Endothelial cell of umbilical vein (primary cell): ENCODE results near the gene DOCK4. TPM values are rescaled to one million over a fixed set of nuclear protein-coding genes. Genes with fewer than 3 reads are reported as not detected.

Experiments
- BruUV-seq: library from RNA; stranded (reverse); fragments of 400-500 nt; replicated peaks from 2 replicates; lab custom pipeline; 2021; lab: Mats Ljungman, UMichigan
- CTCF ChIA-PET: fragments of 300-600, 350-600 bp; sonication (Branson Sonifier 250); formaldehyde crosslinking; loops from one replicate; lab custom pipeline; 2021; ENCODE audit warnings: antibody characterized with exemption, inconsistent platforms; lab: Charles Lee
- POLR2A ChIA-PET: fragments of 300-600, 350-600 bp; sonication (Branson Sonifier 250); formaldehyde crosslinking; loops from one replicate; lab custom pipeline; 2021; ENCODE audit warnings: antibody characterized with exemption, inconsistent platforms; lab: Charles Lee
- DNase-seq: peaks from one replicate; pipeline ENCODE4 v3.0.0-alpha.2; 2011; ENCODE audit warnings: low read depth, low spot score
- FAIRE-seq: peaks from 2 replicates; lab custom pipeline; 2011; peaks lifted over from hg19 to GRCh38; lab: Jason Lieb, UNC
- H2AFZ ChIP-seq: 2 replicates; pipeline ENCODE4 v1.6.0; 2012; ENCODE audit warnings: low read depth, low read length, control low read depth, inconsistent platforms
- H3K27ac ChIP-seq: 2 replicates; pipeline ENCODE4 v1.5.1; 2011; ENCODE audit warnings: low read depth, mild to moderate bottlenecking, control low read depth, low read length, moderate library complexity; ENCODE audit not compliant: insufficient read depth
- H3K27me3 ChIP-seq, 2 experiments: 2 replicates each; pipeline versions ENCODE4 v1.6.0 to v1.6.1; 2011; ENCODE audit warnings: low read length in 2 of 2, mixed read lengths in 1 of 2; ENCODE audit not compliant: control insufficient read depth in 2 of 2, insufficient read depth in 2 of 2
- H3K36me3 ChIP-seq, 2 experiments: 2 replicates in 1 of 2; 3 replicates in 1 of 2; pipeline ENCODE4 v1.5.1; 2011; ENCODE audit warnings: low read length in 2 of 2, mild to moderate bottlenecking in 1 of 2, moderate library complexity in 1 of 2; ENCODE audit not compliant: control insufficient read depth in 2 of 2, insufficient read depth in 2 of 2; ENCODE audit errors: extremely low read depth in 1 of 2
- H3K4me1 ChIP-seq: 3 replicates; pipeline ENCODE4 v1.5.1; 2011; ENCODE audit warnings: mild to moderate bottlenecking, low read length; ENCODE audit not compliant: control insufficient read depth, insufficient read depth; ENCODE audit errors: extremely low read depth
- H3K4me2 ChIP-seq: 2 replicates; pipeline ENCODE4 v1.6.1; 2011; ENCODE audit warnings: low read length, control low read depth, mixed read lengths; ENCODE audit not compliant: insufficient read depth
- H3K4me3 ChIP-seq, 3 experiments: fragments of 200-600 bp in 1 of 3; sonication (generic), shearing (Covaris generic) in 1 of 3; replicated peaks in 1 of 3; 2 replicates each; pipeline ENCODE4 v1.5.1; 2011 to 2016; ENCODE audit warnings: control low read depth in 3 of 3, low read length in 3 of 3, mild to moderate bottlenecking in 2 of 3, inconsistent platforms in 1 of 3, low read depth in 1 of 3, moderate library complexity in 1 of 3; ENCODE audit not compliant: insufficient read depth in 1 of 3
- H3K79me2 ChIP-seq: 2 replicates; pipeline ENCODE4 v1.6.0; 2012; ENCODE audit warnings: low read length, inconsistent platforms; ENCODE audit not compliant: control insufficient read depth, insufficient read depth
- H3K9ac ChIP-seq: replicated peaks from 2 replicates; pipeline ENCODE3; 2011; ENCODE audit warnings: low read length, control low read depth; ENCODE audit not compliant: insufficient read depth; ENCODE audit errors: extremely low read depth
- H3K9me1 ChIP-seq: replicated peaks from 3 replicates; pipeline ENCODE4 v1.6.0; 2011; ENCODE audit warnings: mild to moderate bottlenecking, low read length; ENCODE audit not compliant: control insufficient read depth, insufficient read depth; ENCODE audit errors: extremely low read depth
- H3K9me3 ChIP-seq: replicated peaks from 2 replicates; pipeline ENCODE4 v1.5.1; 2012; ENCODE audit warnings: low read length, inconsistent platforms; ENCODE audit not compliant: control insufficient read depth, insufficient read depth
- H4K20me1 ChIP-seq: replicated peaks from 2 replicates; pipeline ENCODE3; 2011; ENCODE audit warnings: mild to moderate bottlenecking, low read length; ENCODE audit not compliant: control insufficient read depth, insufficient read depth; ENCODE audit errors: extremely low read depth
- FOS ChIP-seq: IDR thresholded peaks from 2 replicates; pipeline ENCODE4 v1.6.1; 2011; ENCODE audit warnings: mild to moderate bottlenecking, low read length, moderate library complexity, borderline replicate concordance; ENCODE audit not compliant: insufficient read depth
- POLR2A ChIP-seq: IDR thresholded peaks from 2 replicates; pipeline ENCODE4 v1.6.1; 2012; ENCODE audit warnings: low read depth, mild to moderate bottlenecking, control low read depth, low read length
- dilution Hi-C: fragments of 300-500 bp; cut with MboI; formaldehyde crosslinking; loops from one replicate; pipeline ENCODE4 v1.15.0; 2019; ENCODE audit warnings: low sequenced_read_pairs; ENCODE audit not compliant: extremely low pct_ligation_motif_present
- intact Hi-C: fragments of 100-400 bp; cut with micrococcal nuclease; formaldehyde crosslinking; loops from one replicate; pipeline ENCODE4 v1.10.0; 2022
- polyA plus RNA-seq, 4 experiments: library from polyadenylated mRNA; depleted of rRNA in 3 of 4; stranded (reverse) in 3 of 4; unstranded in 1 of 4; fragments of >200 nt; gene quantifications; 2 replicates each; pipeline versions ENCODE4 v1.2.1 to v1.2.3, GENCODE V29; 2011 to 2012; ENCODE audit warnings: missing spikeins in 1 of 4
- total RNA-seq: library from RNA; stranded (reverse); gene quantifications from 2 replicates; pipeline ENCODE4 v1.2.3, GENCODE V29; 2021

DOCK4 gene
- total and polyA plus RNA-seq, 2 donors (not counting 3 experiments of a cell fraction or from before 2014, with no cell fraction given): 47.4 to 164 TPM

- POLR2A ChIA-PET: no interaction called here
- dilution Hi-C loops: no loop called here
Observed at GRCh38 chr7:112156412-112156811, 49.8 kb downstream of the DOCK4 start.

GRCh38 chr7:112154690-112155089 lies 51.5 kb downstream of the DOCK4 start:
- Histone ChIP-seq H3K4me2 (no peak overlapping the region), H3K27me3 (no peaks in the 10 kb centered on the region), H3K36me3 (peaks cover 0 to 2% of the 10 kb centered on the region in 2 experiments), H4K20me1 (peaks cover 11% of the 10 kb centered on the region), H3K9ac (no peak overlapping the region), H3K9me3 (no peaks in the 10 kb centered on the region), H3K4me3 (no peak overlapping the region), H2AFZ (no peak overlapping the region), H3K79me2 (peaks cover 99% of the 10 kb centered on the region), H3K4me1 (peaks cover 18% of the 10 kb centered on the region), H3K27ac (no peak overlapping the region), H3K9me1 (peaks cover 4% of the 10 kb centered on the region)
- intact Hi-C loops (no loop called here), dilution Hi-C loops (no loop called here)
- ChIA-PET POLR2A (no interaction called here), CTCF (no interaction called here)
- BruUV-seq: no TSS peak
- FAIRE-seq: no peak
- TF ChIP-seq FOS: no peak
- TF ChIP-seq POLR2A: no peak
- no peak for DNase-seq

More at GRCh38 chr7:112156412-112156811, 49.8 kb downstream of the DOCK4 start:
- Histone ChIP-seq H3K4me1 (peaks cover 35% of the 10 kb centered on the region), H3K9ac (no peak overlapping the region), H3K4me2 (no peak overlapping the region), H3K27ac (no peak overlapping the region), H2AFZ (no peak overlapping the region), H3K9me3 (no peaks in the 10 kb centered on the region), H3K36me3 (peaks cover 0 to 2% of the 10 kb centered on the region in 2 experiments), H3K27me3 (no peaks in the 10 kb centered on the region), H4K20me1 (peaks cover 8% of the 10 kb centered on the region), H3K79me2 (peaks cover 99% of the 10 kb centered on the region), H3K9me1 (peaks cover 4% of the 10 kb centered on the region), H3K4me3 (no peak overlapping the region)
- CTCF ChIA-PET: no interaction called here
- no TSS peak for BruUV-seq
- DNase-seq (no peak), FAIRE-seq (no peak)
- intact Hi-C loops: no loop called here
- TF ChIP-seq FOS (no peak), POLR2A (no peak)
